Trophoblast cell (in vitro differentiated cells and primary cell): Measurements from ENCODE around the gene FLVCR2.
A peak's percentile ranks its signal among the peaks of the same experiment; 100 is the strongest.

Source experiments
- DNase-seq, 2 donors: peaks; one replicate each; pipeline ENCODE4 v3.0.0-alpha.2; 2016
- H2AFZ ChIP-seq: 2 replicates; pipeline ENCODE4 v1.6.1; 2013; ENCODE audit warnings: low read length, moderate library complexity, mild to moderate bottlenecking; ENCODE audit not compliant: insufficient read depth, poor library complexity
- H2AK5ac ChIP-seq: 2 replicates; pipeline ENCODE4 v1.6.1; 2013; ENCODE audit warnings: mild to moderate bottlenecking, low read length
- H2BK120ac ChIP-seq: 2 replicates; pipeline ENCODE4 v1.6.1; 2013; ENCODE audit warnings: low read length, mild to moderate bottlenecking, moderate library complexity; ENCODE audit not compliant: insufficient read depth, poor library complexity
- H2BK12ac ChIP-seq: 2 replicates; pipeline ENCODE4 v1.6.1; 2013; ENCODE audit warnings: mild to moderate bottlenecking, low read length, moderate library complexity
- H2BK5ac ChIP-seq: 2 replicates; pipeline ENCODE4 v1.6.1; 2013; ENCODE audit warnings: low read length, low read depth, moderate library complexity, mild to moderate bottlenecking; ENCODE audit not compliant: poor library complexity
- H3K14ac ChIP-seq: 2 replicates; pipeline ENCODE4 v1.6.1; 2013; ENCODE audit warnings: mild to moderate bottlenecking, low read length
- H3K18ac ChIP-seq: 2 replicates; pipeline ENCODE4 v1.6.1; 2013; ENCODE audit warnings: mild to moderate bottlenecking, low read length
- H3K23ac ChIP-seq: 2 replicates; pipeline ENCODE4 v1.6.1; 2013; ENCODE audit warnings: low read length
- H3K27ac ChIP-seq: 2 replicates; pipeline ENCODE4 v1.5.1; 2013; ENCODE audit warnings: low read depth, mild to moderate bottlenecking, inconsistent platforms, low read length, moderate library complexity
- H3K27me3 ChIP-seq: 2 replicates; pipeline ENCODE4 v1.6.1; 2013; ENCODE audit warnings: inconsistent platforms, mild to moderate bottlenecking, low read length, moderate library complexity; ENCODE audit not compliant: insufficient read depth
- H3K36me3 ChIP-seq, 2 experiments: 1 replicate in 1 of 2; 2 replicates in 1 of 2; pipeline ENCODE4 v1.6.1; 2013; ENCODE audit warnings: low read length in 2 of 2, mild to moderate bottlenecking in 2 of 2, moderate library complexity in 1 of 2; ENCODE audit not compliant: insufficient read depth in 2 of 2, control insufficient read depth in 1 of 2
- H3K4ac ChIP-seq: 2 replicates; pipeline ENCODE4 v1.6.1; 2013; ENCODE audit warnings: low read depth, mild to moderate bottlenecking, low read length, moderate library complexity
- H3K4me1 ChIP-seq, 2 experiments: 1 replicate in 1 of 2; 2 replicates in 1 of 2; pipeline ENCODE4 v1.6.1; 2013; ENCODE audit warnings: low read length in 2 of 2, mild to moderate bottlenecking in 2 of 2, moderate library complexity in 1 of 2; ENCODE audit not compliant: insufficient read depth in 2 of 2, control insufficient read depth in 1 of 2
- H3K4me2 ChIP-seq: 2 replicates; pipeline ENCODE4 v1.6.1; 2013; ENCODE audit warnings: inconsistent platforms, mild to moderate bottlenecking, low read length, moderate library complexity
- H3K4me3 ChIP-seq: 2 replicates; pipeline ENCODE4 v1.5.1; 2013; ENCODE audit warnings: mild to moderate bottlenecking, low read depth, low read length, inconsistent platforms
- H3K79me1 ChIP-seq: one replicate; pipeline ENCODE4 v1.6.1; 2013; ENCODE audit warnings: low read length
- H3K79me2 ChIP-seq: 2 replicates; pipeline ENCODE4 v1.6.1; 2013; ENCODE audit warnings: low read length, mild to moderate bottlenecking; ENCODE audit not compliant: control insufficient read depth, insufficient read depth, poor library complexity
- H3K9ac ChIP-seq: 2 replicates; pipeline ENCODE4 v1.6.1; 2013; ENCODE audit warnings: mild to moderate bottlenecking, low read length
- H3K9me3 ChIP-seq: 2 replicates; pipeline ENCODE4 v1.6.1; 2013; ENCODE audit warnings: low read depth, mild to moderate bottlenecking, control low read depth, inconsistent platforms, low read length; ENCODE audit not compliant: insufficient read depth
- H4K12ac ChIP-seq: 2 replicates; pipeline ENCODE4 v1.6.1; 2013; ENCODE audit warnings: low read depth, mild to moderate bottlenecking, low read length, moderate library complexity
- H4K8ac ChIP-seq: 2 replicates; pipeline ENCODE4 v1.6.1; 2013; ENCODE audit warnings: low read depth, mild to moderate bottlenecking, low read length, moderate library complexity
- H4K91ac ChIP-seq: one replicate; pipeline ENCODE4 v1.6.1; 2013; ENCODE audit warnings: low read depth, mild to moderate bottlenecking, low read length, moderate library complexity
- WGBS: extraction: QIAGEN DNeasy Blood & Tissue Kit; methylation state at CpG from one replicate; pipeline ENCODE4 v1.1.7; 2013; ENCODE audit warnings: missing lambda C conversion rate; ENCODE audit not compliant: insufficient read length, insufficient coverage; ENCODE audit errors: extremely low coverage; 5-methylcytosine and 5-hydroxymethylcytosine counted together

FLVCR2 gene

DNA sequence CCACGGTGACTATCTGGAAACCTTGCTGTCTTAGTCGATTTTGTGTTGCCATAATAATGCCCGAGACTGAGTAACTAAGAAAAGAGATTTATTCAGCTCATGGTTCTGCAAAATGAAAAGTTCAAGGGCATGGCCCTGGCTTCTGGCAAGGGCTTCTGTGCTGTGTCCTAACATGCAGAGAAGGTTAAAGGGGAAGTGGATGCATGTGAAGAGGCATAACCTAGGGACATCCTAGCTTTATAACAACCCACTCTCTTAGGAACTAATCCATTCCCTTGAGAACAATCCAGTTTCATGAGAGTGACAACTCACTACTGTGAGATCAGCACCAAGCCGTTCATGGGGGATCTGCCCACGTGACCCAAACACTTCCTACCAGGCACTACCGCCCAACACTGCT, 11.5 kb downstream of the FLVCR2 start:
- Histone ChIP-seq H3K27ac (no peak overlapping the region), H4K12ac (no peak overlapping the region), H3K4me2 (no peak overlapping the region), H3K27me3 (no peaks in the 10 kb centered on the region), H4K8ac (no peak overlapping the region), H2BK120ac (no peak overlapping the region), H3K4me1 (peaks cover 0 to under 1% of the 10 kb centered on the region in 2 experiments), H2AK5ac (no peak overlapping the region), H3K79me2 (no peaks in the 10 kb centered on the region), H4K91ac (no peak overlapping the region), H3K4ac (no peak overlapping the region), H3K14ac (no peak overlapping the region), H3K23ac (no peak overlapping the region), H2AFZ (no peak overlapping the region), H3K9me3 (peaks cover 9% of the 10 kb centered on the region), H3K4me3 (no peak overlapping the region), H3K79me1 (no peaks in the 10 kb centered on the region), H3K36me3 (peaks cover 2 to 5% of the 10 kb centered on the region in 2 experiments), H3K18ac (no peak overlapping the region), H2BK12ac (no peak overlapping the region), H2BK5ac (no peak overlapping the region), H3K9ac (no peak overlapping the region)
- WGBS, result no CpG with 5 or more reads among the region's 6 CpGs
- DNase-seq, result no peak

DNA sequence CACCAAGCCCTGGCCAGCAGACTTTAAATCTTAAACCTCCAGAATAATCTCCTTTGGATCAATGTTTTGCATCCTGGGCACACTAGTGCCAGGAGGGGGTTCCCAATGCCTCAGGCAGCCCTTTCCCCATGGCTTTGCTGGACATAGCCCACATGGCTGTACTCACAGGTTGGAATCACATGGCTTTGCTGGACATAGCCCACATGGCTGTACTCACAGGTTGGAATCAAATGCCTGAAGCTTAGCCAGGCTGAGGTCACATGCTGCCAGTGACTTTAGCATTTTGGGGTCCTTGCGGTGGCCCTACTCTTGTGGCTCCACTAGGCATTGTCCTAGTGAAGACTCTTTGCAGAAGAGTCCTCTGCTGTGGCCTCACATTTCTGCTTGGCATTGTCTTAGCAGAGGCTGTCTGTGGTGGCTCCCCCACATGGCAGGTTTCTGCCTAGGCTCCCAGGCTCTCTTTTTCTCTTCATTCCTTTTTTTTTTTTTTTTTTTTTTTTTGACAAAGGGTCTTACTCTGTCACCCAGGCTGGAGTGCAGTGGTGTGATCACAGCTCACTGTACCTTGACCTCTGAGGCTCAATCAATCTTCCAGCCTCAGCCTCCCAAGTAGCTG, 13.0 kb downstream of the FLVCR2 start:
- no peak overlapping the region for H3K18ac ChIP-seq
- H3K79me1 ChIP-seq, result no peaks in the 10 kb centered on the region
- H3K9ac ChIP-seq, result no peak overlapping the region
- WGBS, result no CpG with 5 or more reads among the region's 1 CpG
- no peak overlapping the region for H2BK120ac ChIP-seq
- H2AFZ ChIP-seq, result no peak overlapping the region
- H3K4me2 ChIP-seq, result no peak overlapping the region
- H3K27ac ChIP-seq, result no peak overlapping the region
- H3K4ac ChIP-seq, result no peak overlapping the region
- H3K27me3 ChIP-seq, result no peaks in the 10 kb centered on the region
- H4K12ac ChIP-seq, result no peak overlapping the region
- no peak overlapping the region for H2BK12ac ChIP-seq
- no peak overlapping the region for H2AK5ac ChIP-seq
- no peaks in the 10 kb centered on the region for H3K79me2 ChIP-seq
- no peaks in the 10 kb centered on the region for H3K4me1 ChIP-seq
- H3K14ac ChIP-seq, result no peak overlapping the region
- H3K9me3 ChIP-seq, result peaks cover 9% of the 10 kb centered on the region
- no peak overlapping the region for H3K23ac ChIP-seq
- peaks cover 2 to 5% of the 10 kb centered on the region in 2 experiments for H3K36me3 ChIP-seq
- H4K91ac ChIP-seq, result no peak overlapping the region
- no peak overlapping the region for H3K4me3 ChIP-seq
- no peak overlapping the region for H4K8ac ChIP-seq
- DNase-seq, result no peak
- no peak overlapping the region for H2BK5ac ChIP-seq

- DNase-seq, result no peak
- Histone ChIP-seq H3K4ac (no peak overlapping the region), H2BK12ac (no peak overlapping the region), H2AFZ (no peak overlapping the region), H4K91ac (no peak overlapping the region), H2BK120ac (no peak overlapping the region), H3K18ac (no peak overlapping the region), H3K36me3 (peaks cover 2 to 5% of the 10 kb centered on the region in 2 experiments), H2AK5ac (no peak overlapping the region), H3K27me3 (no peaks in the 10 kb centered on the region), H3K79me1 (no peaks in the 10 kb centered on the region), H3K4me2 (no peak overlapping the region), H3K9me3 (peaks cover 9% of the 10 kb centered on the region), H4K8ac (no peak overlapping the region), H3K14ac (no peak overlapping the region), H3K4me3 (no peak overlapping the region), H2BK5ac (no peak overlapping the region), H3K4me1 (no peaks in the 10 kb centered on the region), H3K27ac (no peak overlapping the region), H3K79me2 (no peaks in the 10 kb centered on the region), H3K23ac (no peak overlapping the region), H3K9ac (no peak overlapping the region), H4K12ac (no peak overlapping the region)
Measured at GRCh38 chr14:75591987-75592575, 13.7 kb downstream of the FLVCR2 start.

GRCh38 chr14:75595226-75595625, 16.8 kb downstream of the FLVCR2 start:
- no peak overlapping the region for H2AFZ ChIP-seq
- no peak overlapping the region for H3K4ac ChIP-seq
- H3K36me3 ChIP-seq, result peaks cover 2 to 5% of the 10 kb centered on the region in 2 experiments
- no peak overlapping the region for H2BK120ac ChIP-seq
- H3K9me3 ChIP-seq, result peaks cover 9% of the 10 kb centered on the region
- no peak overlapping the region for H2BK12ac ChIP-seq
- peak in 1 of 2 donors; percentile 64 for DNase-seq
- H3K27ac ChIP-seq, result no peak overlapping the region
- no peak overlapping the region for H3K18ac ChIP-seq
- H2AK5ac ChIP-seq, result no peak overlapping the region
- no peak overlapping the region for H4K91ac ChIP-seq
- no peak overlapping the region for H3K14ac ChIP-seq
- no peaks in the 10 kb centered on the region for H3K79me2 ChIP-seq
- WGBS, result no CpG with 5 or more reads among the region's 3 CpGs
- no peak overlapping the region for H3K4me2 ChIP-seq
- H4K8ac ChIP-seq, result no peak overlapping the region
- H2BK5ac ChIP-seq, result no peak overlapping the region
- no peak overlapping the region for H4K12ac ChIP-seq
- no peaks in the 10 kb centered on the region for H3K79me1 ChIP-seq
- H3K27me3 ChIP-seq, result no peaks in the 10 kb centered on the region
- no peak overlapping the region for H3K9ac ChIP-seq
- H3K4me3 ChIP-seq, result no peak overlapping the region
- H3K4me1 ChIP-seq, result no peaks in the 10 kb centered on the region
- no peak overlapping the region for H3K23ac ChIP-seq
